ENCODE measurements around the gene BPIFB4. TPM values are rescaled to one million over a fixed set of nuclear protein-coding genes. Genes with fewer than 3 reads are reported as not detected.

The BPIFB4 gene
- polyA plus RNA-seq, 1 of the 3 experiments (the other 2 are of a cell fraction): not detected

DNA sequence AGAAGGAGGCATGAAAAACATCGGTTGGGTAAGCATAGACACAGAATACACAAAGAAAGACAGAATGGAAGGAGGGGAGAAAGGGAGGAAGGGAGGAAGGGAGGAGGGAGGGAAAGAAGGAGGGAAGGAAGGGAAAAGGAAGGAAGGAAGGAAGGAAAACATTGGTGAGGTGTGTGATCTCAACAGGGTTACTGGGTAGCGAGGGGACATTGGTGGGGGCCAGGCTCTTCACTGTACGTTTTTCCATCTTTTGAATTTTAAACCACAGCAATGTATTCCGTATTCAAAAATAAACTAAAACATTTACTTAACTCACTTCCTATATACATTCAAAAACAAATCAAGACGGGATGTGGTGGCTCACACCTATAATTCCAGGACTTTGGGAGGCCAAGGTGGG, 67.9 kb downstream of the BPIFB4 start:
- Histone ChIP-seq H3K4me1 (ENCODE audit: control insufficient read depth in 1 of 2, insufficient read depth in 2 of 2, low read depth in 1 of 2, low read length in 1 of 2) (no peaks in the 10 kb centered on the region), H3K27ac (ENCODE audit: low read depth in 2 of 2, low read length in 1 of 2) (no peak overlapping the region), H2AFZ (ENCODE audit: low read depth) (no peak overlapping the region), H3K27me3 (ENCODE audit: insufficient read depth) (no peaks in the 10 kb centered on the region), H3K79me2 (ENCODE audit: insufficient read depth) (no peaks in the 10 kb centered on the region), H3K9me3 (no peaks in the 10 kb centered on the region), H3K4me2 (no peak overlapping the region), H3K9me2 (no peaks in the 10 kb centered on the region), H3F3A (replicated peaks; ENCODE audit: insufficient read depth) (no peaks in the 10 kb centered on the region), H3K9ac (no peak overlapping the region), H3K36me3 (replicated peaks in 1 of 2; ENCODE audit: control insufficient read depth in 1 of 2, insufficient read depth in 2 of 2, low read length in 1 of 2) (no peaks in the 10 kb centered on the region), H4K20me1 (ENCODE audit: insufficient read depth) (no peaks in the 10 kb centered on the region), H3K4me3 (ENCODE audit: low read depth in 2 of 2, low read length in 1 of 2) (no peak overlapping the region)
- WGBS (ENCODE audit: low lambda C conversion rate): 2% methylated on average over 5 of the region's 5 CpGs
- CTCF ChIA-PET: no interaction called here
- TF ChIP-seq POLR2AphosphoS5 (IDR thresholded peaks at IDR 0.05; ENCODE audit: low read depth, low read length) (no peak), NRF1 (IDR thresholded peaks at IDR 0.05; ENCODE audit: low read depth, low read length) (no peak), FOSL2 (IDR thresholded peaks at IDR 0.05; ENCODE audit: borderline replicate concordance, low read depth) (no peak), IRF3 (IDR thresholded peaks at IDR 0.05; ENCODE audit: low read depth, low read length) (no peak)
- POLR2A ChIA-PET: no interaction called here
- DNase-seq: no peak

- POLR2A ChIA-PET: no interaction called here
- H3K79me2 ChIP-seq (ENCODE audit: insufficient read depth): no peaks in the 10 kb centered on the region
Measured at GRCh38 chr20:33148040-33148439, 68.6 kb downstream of the BPIFB4 start.

More at GRCh38 chr20:33148040-33148439, 68.6 kb downstream of the BPIFB4 start:
- Histone ChIP-seq H3K36me3 (replicated peaks in 1 of 2; ENCODE audit: control insufficient read depth in 1 of 2, insufficient read depth in 2 of 2, low read length in 1 of 2) (no peaks in the 10 kb centered on the region), H3K4me2 (no peak overlapping the region), H3K9me3 (no peaks in the 10 kb centered on the region), H3K4me1 (ENCODE audit: control insufficient read depth in 1 of 2, insufficient read depth in 2 of 2, low read depth in 1 of 2, low read length in 1 of 2) (no peaks in the 10 kb centered on the region), H3K27me3 (ENCODE audit: insufficient read depth) (no peaks in the 10 kb centered on the region), H3K4me3 (ENCODE audit: low read depth in 2 of 2, low read length in 1 of 2) (no peak overlapping the region), H3K9me2 (no peaks in the 10 kb centered on the region), H3K27ac (ENCODE audit: low read depth in 2 of 2, low read length in 1 of 2) (no peak overlapping the region), H4K20me1 (ENCODE audit: insufficient read depth) (no peaks in the 10 kb centered on the region), H3F3A (replicated peaks; ENCODE audit: insufficient read depth) (no peaks in the 10 kb centered on the region), H3K9ac (no peak overlapping the region), H2AFZ (ENCODE audit: low read depth) (no peak overlapping the region)
- CTCF ChIA-PET: no interaction called here
- WGBS (ENCODE audit: low lambda C conversion rate): 3% methylated on average over 3 of the region's 4 CpGs
- no peak for DNase-seq
- TF ChIP-seq RCOR1 (IDR thresholded peaks at IDR 0.05; ENCODE audit: low read length) (no peak), RFX5 (IDR thresholded peaks at IDR 0.05; ENCODE audit: low read length) (no peak), FOXJ3 (CRISPR knock-in tag; IDR thresholded peaks at IDR 0.05) (no peak), MEF2A (IDR thresholded peaks at IDR 0.05; ENCODE audit: borderline replicate concordance, low read depth) (no peak), IRF3 (IDR thresholded peaks at IDR 0.05; ENCODE audit: low read depth, low read length) (no peak), RAD21 (IDR thresholded peaks at IDR 0.05; ENCODE audit: low read length) (no peak), JUND (IDR thresholded peaks at IDR 0.05) (no peak), FOXM1 (IDR thresholded peaks at IDR 0.05; ENCODE audit: low read depth) (no peak), NFIC (IDR thresholded peaks at IDR 0.05; ENCODE audit: borderline replicate concordance) (no peak), TAF1 (IDR thresholded peaks at IDR 0.05; ENCODE audit: borderline replicate concordance, low read depth, low read length) (no peak), NRF1 (IDR thresholded peaks at IDR 0.05; ENCODE audit: low read depth, low read length) (no peak), MAX (IDR thresholded peaks at IDR 0.05; ENCODE audit: low read depth) (no peak), YY1 (IDR thresholded peaks at IDR 0.05; ENCODE audit: low read depth) (no peak), POLR2AphosphoS5 (IDR thresholded peaks at IDR 0.05; ENCODE audit: low read depth, low read length) (no peak), EP300 (IDR thresholded peaks at IDR 0.05; ENCODE audit: borderline replicate concordance in 1 of 2, low read depth in 1 of 2, low read length in 1 of 2) (no peak), TCF12 (IDR thresholded peaks at IDR 0.05) (no peak)
- TF ChIP-seq, protein P1, sequence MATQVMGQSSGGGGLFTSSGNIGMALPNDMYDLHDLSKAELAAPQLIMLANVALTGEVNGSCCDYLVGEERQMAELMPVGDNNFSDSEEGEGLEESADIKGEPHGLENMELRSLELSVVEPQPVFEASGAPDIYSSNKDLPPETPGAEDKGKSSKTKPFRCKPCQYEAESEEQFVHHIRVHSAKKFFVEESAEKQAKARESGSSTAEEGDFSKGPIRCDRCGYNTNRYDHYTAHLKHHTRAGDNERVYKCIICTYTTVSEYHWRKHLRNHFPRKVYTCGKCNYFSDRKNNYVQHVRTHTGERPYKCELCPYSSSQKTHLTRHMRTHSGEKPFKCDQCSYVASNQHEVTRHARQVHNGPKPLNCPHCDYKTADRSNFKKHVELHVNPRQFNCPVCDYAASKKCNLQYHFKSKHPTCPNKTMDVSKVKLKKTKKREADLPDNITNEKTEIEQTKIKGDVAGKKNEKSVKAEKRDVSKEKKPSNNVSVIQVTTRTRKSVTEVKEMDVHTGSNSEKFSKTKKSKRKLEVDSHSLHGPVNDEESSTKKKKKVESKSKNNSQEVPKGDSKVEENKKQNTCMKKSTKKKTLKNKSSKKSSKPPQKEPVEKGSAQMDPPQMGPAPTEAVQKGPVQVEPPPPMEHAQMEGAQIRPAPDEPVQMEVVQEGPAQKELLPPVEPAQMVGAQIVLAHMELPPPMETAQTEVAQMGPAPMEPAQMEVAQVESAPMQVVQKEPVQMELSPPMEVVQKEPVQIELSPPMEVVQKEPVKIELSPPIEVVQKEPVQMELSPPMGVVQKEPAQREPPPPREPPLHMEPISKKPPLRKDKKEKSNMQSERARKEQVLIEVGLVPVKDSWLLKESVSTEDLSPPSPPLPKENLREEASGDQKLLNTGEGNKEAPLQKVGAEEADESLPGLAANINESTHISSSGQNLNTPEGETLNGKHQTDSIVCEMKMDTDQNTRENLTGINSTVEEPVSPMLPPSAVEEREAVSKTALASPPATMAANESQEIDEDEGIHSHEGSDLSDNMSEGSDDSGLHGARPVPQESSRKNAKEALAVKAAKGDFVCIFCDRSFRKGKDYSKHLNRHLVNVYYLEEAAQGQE (IDR thresholded peaks at IDR 0.05; ENCODE audit: low read depth, low read length): no peak
- TF ChIP-seq, protein P2, sequence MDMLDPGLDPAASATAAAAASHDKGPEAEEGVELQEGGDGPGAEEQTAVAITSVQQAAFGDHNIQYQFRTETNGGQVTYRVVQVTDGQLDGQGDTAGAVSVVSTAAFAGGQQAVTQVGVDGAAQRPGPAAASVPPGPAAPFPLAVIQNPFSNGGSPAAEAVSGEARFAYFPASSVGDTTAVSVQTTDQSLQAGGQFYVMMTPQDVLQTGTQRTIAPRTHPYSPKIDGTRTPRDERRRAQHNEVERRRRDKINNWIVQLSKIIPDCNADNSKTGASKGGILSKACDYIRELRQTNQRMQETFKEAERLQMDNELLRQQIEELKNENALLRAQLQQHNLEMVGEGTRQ (IDR thresholded peaks at IDR 0.05; ENCODE audit: borderline replicate concordance, low read depth, low read length): no peak
- TF ChIP-seq, protein P3, sequence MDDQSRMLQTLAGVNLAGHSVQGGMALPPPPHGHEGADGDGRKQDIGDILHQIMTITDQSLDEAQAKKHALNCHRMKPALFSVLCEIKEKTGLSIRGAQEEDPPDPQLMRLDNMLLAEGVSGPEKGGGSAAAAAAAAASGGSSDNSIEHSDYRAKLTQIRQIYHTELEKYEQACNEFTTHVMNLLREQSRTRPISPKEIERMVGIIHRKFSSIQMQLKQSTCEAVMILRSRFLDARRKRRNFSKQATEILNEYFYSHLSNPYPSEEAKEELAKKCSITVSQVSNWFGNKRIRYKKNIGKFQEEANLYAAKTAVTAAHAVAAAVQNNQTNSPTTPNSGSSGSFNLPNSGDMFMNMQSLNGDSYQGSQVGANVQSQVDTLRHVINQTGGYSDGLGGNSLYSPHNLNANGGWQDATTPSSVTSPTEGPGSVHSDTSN (IDR thresholded peaks at IDR 0.05): no peak
